GM21528 (cell line): ENCODE results near the gene NR5A2.
"Not testable (repeated sequence)": the region's sequence is repeated elsewhere in the genome, so short reads cannot be mapped to it uniquely, and the experiment has no call there.

ENCODE experiments used
- ATAC-seq: cut with Tn5 transposase; IDR thresholded peaks from one replicate; pipeline ENCODE4 v1.9.1; 2021; ENCODE audit warnings: mild to moderate bottlenecking, moderate library complexity; ENCODE audit not compliant: unreplicated experiment, low FRiP score

NR5A2 gene

GRCh38 chr1:200187332-200187731 is 159.8 kb downstream of the NR5A2 start:
- not testable (repeated sequence) for ATAC-seq

- ATAC-seq = no peak
Observed at GRCh38 chr1:200191993-200192392, 164.5 kb downstream of the NR5A2 start.

GRCh38 chr1:200194477-200194876 is 167.0 kb downstream of the NR5A2 start:
- no peak for ATAC-seq

- no peak for ATAC-seq
Observed at GRCh38 chr1:200198236-200198635, 170.7 kb downstream of the NR5A2 start.

- ATAC-seq = no peak
Observed at GRCh38 chr1:200205216-200205995, 177.9 kb downstream of the NR5A2 start.

- no peak for ATAC-seq
Observed at GRCh38 chr1:200206340-200206739, 178.8 kb downstream of the NR5A2 start.

GRCh38 chr1:200206761-200207160 is 179.3 kb downstream of the NR5A2 start:
- no peak for ATAC-seq

GRCh38 chr1:200207711-200208126 is 180.2 kb downstream of the NR5A2 start:
- peak; percentile 79 for ATAC-seq

GRCh38 chr1:200211157-200211556 is 183.6 kb downstream of the NR5A2 start:
- ATAC-seq = no peak

GRCh38 chr1:200213392-200213791 is 185.9 kb downstream of the NR5A2 start:
- ATAC-seq = no peak

- ATAC-seq = no peak
Observed at GRCh38 chr1:200213921-200214320, 186.4 kb downstream of the NR5A2 start.

- ATAC-seq = no peak
Observed at GRCh38 chr1:200215350-200215749, 187.8 kb downstream of the NR5A2 start.

- ATAC-seq = no peak
Observed at GRCh38 chr1:200217703-200218102, 190.2 kb downstream of the NR5A2 start.

GRCh38 chr1:200221614-200222282 is 194.2 kb downstream of the NR5A2 start:
- ATAC-seq = no peak

- no peak for ATAC-seq
Observed at GRCh38 chr1:200223207-200223606, 195.7 kb downstream of the NR5A2 start.

GRCh38 chr1:200223613-200224012 is 196.1 kb downstream of the NR5A2 start:
- ATAC-seq = no peak

- ATAC-seq = no peak
Observed at GRCh38 chr1:200224315-200224714, 196.8 kb downstream of the NR5A2 start.

GRCh38 chr1:200226268-200226968 is 198.9 kb downstream of the NR5A2 start:
- ATAC-seq = no peak

GRCh38 chr1:200226969-200227303 is 199.4 kb downstream of the NR5A2 start:
- no peak for ATAC-seq
